ENCODE data around the gene SLC13A1.

Gene SLC13A1

GRCh38 chr7:123079021-123079420 lies 120.7 kb downstream of the SLC13A1 start:
- TF ChIP-seq CTCF (conservative IDR thresholded peaks at IDR 0.05; ENCODE audit: low read depth, low read length), result no peak
- DNase-seq (ENCODE audit: low read depth), result no peak
- H3K4me3 ChIP-seq (ENCODE audit: low read depth, low read length), result no peak overlapping the region

- no peak overlapping the region for H3K4me3 ChIP-seq (ENCODE audit: low read depth, low read length)
- peak; percentile 46 for DNase-seq (ENCODE audit: low read depth)
- no peak for TF ChIP-seq CTCF (conservative IDR thresholded peaks at IDR 0.05; ENCODE audit: low read depth, low read length)
Observed at GRCh38 chr7:123075838-123076467, 123.8 kb downstream of the SLC13A1 start.

GRCh38 chr7:123070702-123071286 lies 129.0 kb downstream of the SLC13A1 start:
- H3K4me3 ChIP-seq (ENCODE audit: low read depth, low read length), result no peak overlapping the region
- DNase-seq (ENCODE audit: low read depth), result peak; percentile 59
- peak; percentile 58 for TF ChIP-seq CTCF (conservative IDR thresholded peaks at IDR 0.05; ENCODE audit: low read depth, low read length)

GRCh38 chr7:123067814-123068213 lies 132.0 kb downstream of the SLC13A1 start:
- DNase-seq (ENCODE audit: low read depth), result no peak
- no peak for TF ChIP-seq CTCF (conservative IDR thresholded peaks at IDR 0.05; ENCODE audit: low read depth, low read length)
- H3K4me3 ChIP-seq (ENCODE audit: low read depth, low read length), result no peak overlapping the region

Data from choroid plexus epithelial cell (primary cell).